Stimulated activated CD4-positive, alpha-beta T cell treated with anti-CD3 and anti-CD28 coated beads, Interleukin-2, amount 100 ng/mL, for 48 hours (primary cell): ENCODE measurements around the gene ZNF141.
"Not testable (repeated sequence)": the region's sequence is repeated elsewhere in the genome, so short reads cannot be mapped to it uniquely, and the experiment has no call there.

Experiments
- DNase-seq, 2 donors: peaks; one replicate each; pipeline ENCODE4 v3.0.0-alpha.2; 2020

The ZNF141 gene

GRCh38 chr4:337143-337931 lies at the start of gene ZNF141:
TSS of gene ZNF141 (plus strand) at chr4:337814. CDS start at chr4:337984, 170 bp downstream.
- peak; percentile 80 to 82 for DNase-seq

GRCh38 chr4:288891-289290 lies 48.7 kb upstream of the ZNF141 start:
- no peak for DNase-seq

GRCh38 chr4:294732-295131 lies 42.9 kb upstream of the ZNF141 start:
- no peak for DNase-seq

- no peak for DNase-seq
Observed at GRCh38 chr4:302381-302780, 35.2 kb upstream of the ZNF141 start.

GRCh38 chr4:304516-304915 lies 33.1 kb upstream of the ZNF141 start:
- DNase-seq = not testable (repeated sequence)

GRCh38 chr4:304969-305680 lies 32.5 kb upstream of the ZNF141 start, which contains the start of gene ZNF732:
TSS of gene ZNF732 (minus strand) at chr4:305474. CDS start at chr4:305310, 164 bp downstream.
- no peak for DNase-seq

- no peak for DNase-seq
Observed at GRCh38 chr4:306551-306961, 31.1 kb upstream of the ZNF141 start.

- no peak for DNase-seq
Observed at GRCh38 chr4:309807-310206, 27.8 kb upstream of the ZNF141 start.

GRCh38 chr4:314296-314903 lies 23.2 kb upstream of the ZNF141 start:
- no peak for DNase-seq

- DNase-seq = no peak
Observed at GRCh38 chr4:328729-329128, 8.9 kb upstream of the ZNF141 start.

- no peak for DNase-seq
Observed at GRCh38 chr4:335515-335914, 2.1 kb upstream of the ZNF141 start.

- DNase-seq = no peak
Observed at GRCh38 chr4:336099-336892, 1.3 kb upstream of the ZNF141 start.

- DNase-seq = no peak
Observed at GRCh38 chr4:336893-337142, 796 bp upstream of the ZNF141 start.

- peak; percentile 35 to 50 for DNase-seq
Observed at GRCh38 chr4:337932-338758, 531 bp downstream of the ZNF141 start.

- DNase-seq = no peak
Observed at GRCh38 chr4:338759-339097, 1.1 kb downstream of the ZNF141 start.

GRCh38 chr4:340011-340410 lies 2.4 kb downstream of the ZNF141 start:
- DNase-seq = no peak

GRCh38 chr4:373062-373839 lies 35.6 kb downstream of the ZNF141 start:
- no peak for DNase-seq

- DNase-seq = no peak
Observed at GRCh38 chr4:374298-375160, 36.9 kb downstream of the ZNF141 start.

- DNase-seq = no peak
Observed at GRCh38 chr4:384311-385010, 46.8 kb downstream of the ZNF141 start.
